Thyroid gland (tissue), 4 donors: ENCODE data around the gene ASPG. TPM values are rescaled to one million over a fixed set of nuclear protein-coding genes. Genes with fewer than 3 reads are reported as not detected.

Experiments
- DNase-seq, 2 donors: peaks; one replicate each; pipeline ENCODE4 v3.0.0-alpha.2; 2019
- H3K27ac ChIP-seq, 3 donors: fragments of 200-600 bp; sonication (generic); 1 replicate in 2 of 3; 2 replicates in 1 of 3; pipeline ENCODE4 v1.5.1; 2016 to 2019; ENCODE audit warnings: mild to moderate bottlenecking in 1 of 3, moderate library complexity in 1 of 3
- H3K27me3 ChIP-seq: fragments of 200-600 bp; sonication (generic); one replicate; pipeline ENCODE4 v1.5.1; 2019
- H3K36me3 ChIP-seq, 2 donors: fragments of 200-600 bp; sonication (generic); one replicate each; pipeline ENCODE4 v1.5.1; 2016 to 2019
- H3K4me1 ChIP-seq, 2 donors: fragments of 200-600 bp; sonication (generic); one replicate each; pipeline ENCODE4 v1.5.1; 2017 to 2019
- H3K4me3 ChIP-seq, 3 donors: fragments of 200-600 bp; sonication (generic); replicated peaks in 1 of 3; 1 replicate in 2 of 3; 2 replicates in 1 of 3; pipeline ENCODE4 v1.5.1; 2016; ENCODE audit warnings: mild to moderate bottlenecking in 1 of 3
- H3K9me3 ChIP-seq: fragments of 200-600 bp; sonication (generic); one replicate; pipeline ENCODE4 v1.5.1; 2017
- POLR2A ChIP-seq, 2 donors: fragments of 450-650 bp; IDR thresholded peaks; one replicate each; pipeline ENCODE4 v1.6.1; 2017; ENCODE audit warnings: antibody characterized with exemption in 2 of 2, mild to moderate bottlenecking in 2 of 2, moderate library complexity in 1 of 2
- WGBS, 2 donors: methylation state at CpG; one replicate each; pipeline ENCODE4 v1.1.5; 2017; 5-methylcytosine and 5-hydroxymethylcytosine counted together
- intact Hi-C: fragments of 100-400 bp; cut with DNase I; formaldehyde crosslinking; loops from one replicate; pipeline ENCODE4 v1.15.1; 2023
- total RNA-seq, 4 donors: library from RNA; depleted of rRNA; stranded (reverse); fragments of >200 nt; gene quantifications; one replicate each; pipeline ENCODE4 v1.2.3, GENCODE V29; 2016
- TF ChIP-seq, protein P1 (sequence below), 6 experiments: fragments of 200-600 bp in 3 of 6; fragments of 450-650 bp in 3 of 6; sonication (generic) in 3 of 6; IDR thresholded peaks; one replicate each; pipeline ENCODE4 v1.5.1; 2016 to 2019; ENCODE audit warnings: antibody characterized with exemption in 6 of 6, mild to moderate bottlenecking in 2 of 6, inconsistent platforms in 1 of 6, moderate library complexity in 1 of 6

Gene ASPG
- total RNA-seq, 4 donors from 2014 or later: 7.5 to 24.0 (median 15.2) TPM

- Histone ChIP-seq H3K4me3 (no peak overlapping the region), H3K27ac (no peak overlapping the region), H3K36me3 (no peaks in the 10 kb centered on the region), H3K4me1 (peaks cover 10 to 15% of the 10 kb centered on the region in 2 donors), H3K9me3 (no peaks in the 10 kb centered on the region), H3K27me3 (no peaks in the 10 kb centered on the region)
- peak; percentile 1 to 2 for DNase-seq
- intact Hi-C loops: no loop called here
- WGBS, 2 donors: 85 to 88% methylated on average over 11 of the region's 11 CpGs
- TF ChIP-seq, protein P1, sequence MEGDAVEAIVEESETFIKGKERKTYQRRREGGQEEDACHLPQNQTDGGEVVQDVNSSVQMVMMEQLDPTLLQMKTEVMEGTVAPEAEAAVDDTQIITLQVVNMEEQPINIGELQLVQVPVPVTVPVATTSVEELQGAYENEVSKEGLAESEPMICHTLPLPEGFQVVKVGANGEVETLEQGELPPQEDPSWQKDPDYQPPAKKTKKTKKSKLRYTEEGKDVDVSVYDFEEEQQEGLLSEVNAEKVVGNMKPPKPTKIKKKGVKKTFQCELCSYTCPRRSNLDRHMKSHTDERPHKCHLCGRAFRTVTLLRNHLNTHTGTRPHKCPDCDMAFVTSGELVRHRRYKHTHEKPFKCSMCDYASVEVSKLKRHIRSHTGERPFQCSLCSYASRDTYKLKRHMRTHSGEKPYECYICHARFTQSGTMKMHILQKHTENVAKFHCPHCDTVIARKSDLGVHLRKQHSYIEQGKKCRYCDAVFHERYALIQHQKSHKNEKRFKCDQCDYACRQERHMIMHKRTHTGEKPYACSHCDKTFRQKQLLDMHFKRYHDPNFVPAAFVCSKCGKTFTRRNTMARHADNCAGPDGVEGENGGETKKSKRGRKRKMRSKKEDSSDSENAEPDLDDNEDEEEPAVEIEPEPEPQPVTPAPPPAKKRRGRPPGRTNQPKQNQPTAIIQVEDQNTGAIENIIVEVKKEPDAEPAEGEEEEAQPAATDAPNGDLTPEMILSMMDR (IDR thresholded peaks at IDR 0.05): no peak
- TF ChIP-seq POLR2A (IDR thresholded peaks at IDR 0.05): no peak
These were observed 29.7 kb downstream of the ASPG start for GRCh38 chr14:104115131-104115600.

- WGBS, 2 donors: 78 to 81% methylated on average over 6 of the region's 9 CpGs
- Histone ChIP-seq H3K9me3 (no peaks in the 10 kb centered on the region), H3K4me1 (peaks cover 10 to 15% of the 10 kb centered on the region in 2 donors), H3K36me3 (no peaks in the 10 kb centered on the region), H3K27ac (peak overlapping the region in 1 of 3 donors; percentile 78), H3K4me3 (peak overlapping the region in 1 of 3 donors; percentile 63), H3K27me3 (no peaks in the 10 kb centered on the region)
- no peak for TF ChIP-seq POLR2A (IDR thresholded peaks at IDR 0.05)
- TF ChIP-seq, protein P1 (IDR thresholded peaks at IDR 0.05): no peak
- intact Hi-C loops: no loop called here
- DNase-seq: peak in 1 of 2 donors; percentile 6
These were observed 30.3 kb downstream of the ASPG start for GRCh38 chr14:104115691-104116287.

DNA sequence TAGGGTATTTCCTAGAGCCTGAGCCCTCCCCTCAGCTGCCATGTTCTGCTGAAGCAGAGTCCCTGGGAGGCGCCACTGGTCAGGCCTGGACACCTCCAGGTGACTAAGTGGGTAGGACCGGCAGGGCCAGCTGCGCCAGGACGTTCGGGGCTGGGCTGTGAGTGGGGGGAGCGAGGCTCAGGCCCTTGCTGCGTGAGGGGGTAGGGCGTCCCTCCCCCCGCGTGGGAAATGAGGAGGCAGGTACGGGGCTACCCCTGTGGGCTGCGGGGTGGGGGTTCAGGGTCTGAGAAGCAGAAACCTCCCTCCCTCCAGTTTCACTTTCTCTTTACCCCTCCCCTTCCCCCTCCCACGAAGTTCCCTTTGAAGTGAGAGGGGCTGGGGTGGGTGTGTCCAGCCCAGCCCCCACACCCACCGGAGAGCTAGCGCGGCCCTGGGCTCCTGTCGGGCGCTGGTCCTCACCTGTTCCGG, 30.8 kb downstream of the ASPG start:
- DNase-seq: peak; percentile 77 to 84

DNA sequence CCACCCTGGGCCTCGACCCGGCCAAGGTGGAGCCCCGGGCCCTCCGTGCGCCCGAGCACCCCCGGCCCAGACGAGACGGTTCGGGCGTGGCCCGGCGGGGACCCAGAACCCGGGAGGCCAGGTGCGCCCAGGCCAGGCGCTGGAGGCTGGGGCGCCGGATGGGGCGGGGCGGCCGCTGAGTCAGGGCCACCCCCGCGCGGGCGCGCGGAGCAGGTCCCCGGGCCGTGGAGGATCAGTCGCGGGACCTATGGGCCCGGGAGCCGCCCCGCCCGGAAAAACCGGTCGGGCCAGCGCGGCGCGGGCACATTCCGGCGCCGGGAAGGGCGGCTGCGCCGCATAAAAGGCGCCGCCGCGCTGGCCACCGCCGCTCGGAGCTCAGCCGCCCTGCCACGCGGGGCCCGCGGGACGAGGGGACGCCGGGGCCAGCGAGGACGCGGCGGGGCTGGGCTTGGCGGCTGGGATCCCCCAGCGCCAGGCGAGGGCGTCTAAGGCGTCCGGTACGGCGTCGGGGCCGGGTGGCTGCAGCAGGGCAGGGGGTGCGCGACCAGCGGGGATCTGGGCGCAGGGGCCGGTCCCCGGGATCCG, 31.3 kb downstream of the ASPG start:
- TF ChIP-seq, protein P1 (IDR thresholded peaks at IDR 0.05): no peak
- peak in 1 of 2 donors; percentile 42 for TF ChIP-seq POLR2A (IDR thresholded peaks at IDR 0.05)
- intact Hi-C loops: no loop called here
- DNase-seq: peak; percentile 76 to 82
- WGBS, 2 donors: 0% methylated on average over 8 of the region's 83 CpGs; no CpG with 5 or more reads in 1 of the 2 donors
- H3K36me3 ChIP-seq: no peaks in the 10 kb centered on the region
- H3K27ac ChIP-seq: peak overlapping the region; percentile 26 to 78 (median 52)
- no peaks in the 10 kb centered on the region for H3K9me3 ChIP-seq
- peaks cover 10 to 15% of the 10 kb centered on the region in 2 donors for H3K4me1 ChIP-seq
- H3K4me3 ChIP-seq: peak overlapping the region in 2 of 3 donors; percentile 63 to 68
- no peaks in the 10 kb centered on the region for H3K27me3 ChIP-seq

More for the DNA sequence above, 30.8 kb downstream of the ASPG start:
- no peaks in the 10 kb centered on the region for H3K36me3 ChIP-seq
- intact Hi-C loops: no loop called here
- H3K27me3 ChIP-seq: no peaks in the 10 kb centered on the region
- no peaks in the 10 kb centered on the region for H3K9me3 ChIP-seq
- H3K4me1 ChIP-seq: peaks cover 10 to 15% of the 10 kb centered on the region in 2 donors
- H3K4me3 ChIP-seq: peak overlapping the region in 2 of 3 donors; percentile 63 to 68
- H3K27ac ChIP-seq: peak overlapping the region; percentile 26 to 78 (median 52)
- TF ChIP-seq, protein P1 (IDR thresholded peaks at IDR 0.05): no peak
- TF ChIP-seq POLR2A (IDR thresholded peaks at IDR 0.05): no peak
- 2 to 10% methylated on average over 8 to 15 of the region's 19 CpGs for WGBS, 2 donors
